ENCODE results near the gene COL4A4.

DNA sequence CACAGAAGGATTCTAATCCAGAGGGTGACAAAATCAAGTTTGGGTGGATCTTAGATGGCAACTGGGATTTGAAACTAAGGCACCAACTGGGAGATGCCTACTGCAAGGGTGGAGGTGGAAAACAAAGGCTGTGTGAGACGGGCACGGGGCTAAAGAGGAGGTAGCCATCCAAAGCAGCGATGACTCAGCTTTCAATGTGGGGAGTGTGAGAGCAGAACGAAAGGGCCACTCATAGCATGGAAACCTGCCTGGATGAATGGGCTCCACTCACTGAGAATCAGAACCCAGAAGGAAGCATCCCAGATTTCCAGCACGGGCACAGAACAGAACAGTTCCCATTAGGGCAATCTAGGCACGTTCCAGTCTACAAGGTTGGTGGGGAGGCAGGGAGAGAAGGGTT lies 159.5 kb downstream of the COL4A4 start:
- TF ChIP-seq POLR2AphosphoS5 (IDR thresholded peaks at IDR 0.05; ENCODE audit: low read depth, low read length) (no peak), TAF1 (IDR thresholded peaks at IDR 0.05; ENCODE audit: borderline replicate concordance, insufficient read depth, low read length) (no peak), SIN3A (IDR thresholded peaks at IDR 0.05; ENCODE audit: borderline replicate concordance, insufficient read depth, low read length) (no peak)
- TF ChIP-seq, protein P1, sequence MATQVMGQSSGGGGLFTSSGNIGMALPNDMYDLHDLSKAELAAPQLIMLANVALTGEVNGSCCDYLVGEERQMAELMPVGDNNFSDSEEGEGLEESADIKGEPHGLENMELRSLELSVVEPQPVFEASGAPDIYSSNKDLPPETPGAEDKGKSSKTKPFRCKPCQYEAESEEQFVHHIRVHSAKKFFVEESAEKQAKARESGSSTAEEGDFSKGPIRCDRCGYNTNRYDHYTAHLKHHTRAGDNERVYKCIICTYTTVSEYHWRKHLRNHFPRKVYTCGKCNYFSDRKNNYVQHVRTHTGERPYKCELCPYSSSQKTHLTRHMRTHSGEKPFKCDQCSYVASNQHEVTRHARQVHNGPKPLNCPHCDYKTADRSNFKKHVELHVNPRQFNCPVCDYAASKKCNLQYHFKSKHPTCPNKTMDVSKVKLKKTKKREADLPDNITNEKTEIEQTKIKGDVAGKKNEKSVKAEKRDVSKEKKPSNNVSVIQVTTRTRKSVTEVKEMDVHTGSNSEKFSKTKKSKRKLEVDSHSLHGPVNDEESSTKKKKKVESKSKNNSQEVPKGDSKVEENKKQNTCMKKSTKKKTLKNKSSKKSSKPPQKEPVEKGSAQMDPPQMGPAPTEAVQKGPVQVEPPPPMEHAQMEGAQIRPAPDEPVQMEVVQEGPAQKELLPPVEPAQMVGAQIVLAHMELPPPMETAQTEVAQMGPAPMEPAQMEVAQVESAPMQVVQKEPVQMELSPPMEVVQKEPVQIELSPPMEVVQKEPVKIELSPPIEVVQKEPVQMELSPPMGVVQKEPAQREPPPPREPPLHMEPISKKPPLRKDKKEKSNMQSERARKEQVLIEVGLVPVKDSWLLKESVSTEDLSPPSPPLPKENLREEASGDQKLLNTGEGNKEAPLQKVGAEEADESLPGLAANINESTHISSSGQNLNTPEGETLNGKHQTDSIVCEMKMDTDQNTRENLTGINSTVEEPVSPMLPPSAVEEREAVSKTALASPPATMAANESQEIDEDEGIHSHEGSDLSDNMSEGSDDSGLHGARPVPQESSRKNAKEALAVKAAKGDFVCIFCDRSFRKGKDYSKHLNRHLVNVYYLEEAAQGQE (IDR thresholded peaks at IDR 0.05; ENCODE audit: insufficient read depth in 1 of 2, low read depth in 2 of 2, low read length in 2 of 2), result no peak
